GM19035 (cell line): ENCODE measurements around the gene UNC50.

Source experiments
- ATAC-seq: cut with Tn5 transposase; IDR thresholded peaks from one replicate; pipeline ENCODE4 v1.9.1; 2021; ENCODE audit not compliant: unreplicated experiment

UNC50 gene

DNA sequence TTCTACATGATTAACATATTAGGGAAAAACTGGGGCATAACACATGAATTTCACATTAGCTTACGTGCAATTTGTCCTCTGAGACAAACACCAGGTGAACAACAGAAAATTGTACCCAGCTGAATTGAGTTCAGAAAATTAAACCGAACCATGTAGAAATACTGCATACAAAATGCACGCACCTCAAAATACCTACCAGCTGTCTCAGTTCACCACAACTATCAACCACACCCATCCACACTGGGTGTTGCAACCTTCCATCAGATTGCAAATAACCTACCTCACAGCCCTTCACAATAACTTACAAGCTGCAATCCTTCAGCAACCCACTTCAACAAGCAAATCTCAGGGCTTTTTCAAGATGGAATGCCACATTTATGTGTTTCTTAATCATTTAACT is 55.9 kb downstream of the UNC50 start:
- no peak for ATAC-seq

DNA sequence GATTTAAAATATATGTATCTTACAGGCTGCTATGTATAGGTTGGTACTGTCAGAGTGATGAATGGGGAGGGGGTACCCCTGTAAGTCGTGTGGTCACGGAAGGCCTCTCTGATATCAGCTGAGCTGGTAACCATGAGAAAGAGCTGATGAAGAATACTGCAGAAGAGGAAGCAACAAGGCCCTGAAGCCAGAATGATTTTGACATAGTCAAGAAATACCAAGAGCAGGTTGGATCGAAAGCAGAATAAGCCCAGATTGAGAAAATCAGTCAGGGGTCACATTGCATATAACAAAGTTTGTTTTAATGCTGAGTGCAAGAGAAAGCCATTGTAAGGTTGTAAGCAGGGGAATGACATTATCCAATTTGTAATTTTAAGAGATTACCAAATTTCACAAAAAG is 57.3 kb downstream of the UNC50 start:
- ATAC-seq, result no peak
